ENCODE measurements around the gene TMCC1.
A peak's percentile ranks its signal among the peaks of the same experiment; 100 is the strongest.
"Not testable (repeated sequence)": the region's sequence is repeated elsewhere in the genome, so short reads cannot be mapped to it uniquely, and the experiment has no call there.

The TMCC1 gene

GRCh38 chr3:129854460-129854859 lies 39.1 kb downstream of the TMCC1 start:
- in situ Hi-C loops (cut with HindIII; ENCODE audit: low pct_ligation_motif_present, low pct_unique_long_range_greater_than_20kb, low sequenced_read_pairs): no loop called here
- no peak for DNase-seq

GRCh38 chr3:129845956-129846355 lies 47.6 kb downstream of the TMCC1 start:
- in situ Hi-C loops (cut with HindIII; ENCODE audit: low pct_ligation_motif_present, low pct_unique_long_range_greater_than_20kb, low sequenced_read_pairs): loop anchor here (25.0 kb wide), 1 partner anchor 184 kb away; no protein-coding TSS in a partner anchor
- DNase-seq: no peak

DNA sequence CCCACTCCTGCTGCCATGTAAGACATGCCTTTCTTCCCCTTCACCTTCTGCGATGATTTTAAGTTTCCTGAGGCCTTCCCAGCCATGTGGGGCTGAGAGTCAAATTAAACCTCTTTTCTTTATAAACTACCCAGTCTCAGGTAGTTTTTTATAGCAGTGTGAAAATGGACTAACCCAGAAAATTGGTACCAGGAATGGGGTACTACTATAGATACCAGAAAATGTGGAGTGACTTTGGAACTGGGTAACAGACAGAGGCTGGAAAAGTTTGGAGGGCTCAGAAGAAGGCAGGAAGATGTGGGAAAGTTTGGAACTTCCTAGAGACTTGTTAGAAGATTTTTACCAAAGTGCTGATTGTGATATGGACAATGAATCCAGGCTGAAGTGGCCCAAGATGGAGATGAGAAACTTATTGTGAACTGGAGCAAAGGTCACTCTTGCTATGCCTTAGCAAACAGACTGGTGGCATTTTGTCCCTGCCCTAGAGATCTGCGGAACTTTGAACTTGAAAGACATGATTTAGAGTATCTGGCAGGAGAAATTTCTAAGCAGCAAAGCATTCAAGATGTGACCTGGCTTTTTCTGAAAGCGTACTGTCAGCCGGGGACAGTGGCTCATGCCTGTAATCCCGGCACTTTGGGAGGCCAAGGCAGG lies 52.7 kb downstream of the TMCC1 start:
- DNase-seq: no peak
- in situ Hi-C loops (cut with HindIII; ENCODE audit: low pct_ligation_motif_present, low pct_unique_long_range_greater_than_20kb, low sequenced_read_pairs): loop anchor here (25.0 kb wide), 1 partner anchor 179 kb away; no protein-coding TSS in a partner anchor

- no peak for DNase-seq
- in situ Hi-C loops (cut with HindIII; ENCODE audit: low pct_ligation_motif_present, low pct_unique_long_range_greater_than_20kb, low sequenced_read_pairs): loop anchor here (25.0 kb wide), 1 partner anchor 176 kb away; no protein-coding TSS in a partner anchor
Measured at GRCh38 chr3:129838086-129838485, 55.4 kb downstream of the TMCC1 start.

DNA sequence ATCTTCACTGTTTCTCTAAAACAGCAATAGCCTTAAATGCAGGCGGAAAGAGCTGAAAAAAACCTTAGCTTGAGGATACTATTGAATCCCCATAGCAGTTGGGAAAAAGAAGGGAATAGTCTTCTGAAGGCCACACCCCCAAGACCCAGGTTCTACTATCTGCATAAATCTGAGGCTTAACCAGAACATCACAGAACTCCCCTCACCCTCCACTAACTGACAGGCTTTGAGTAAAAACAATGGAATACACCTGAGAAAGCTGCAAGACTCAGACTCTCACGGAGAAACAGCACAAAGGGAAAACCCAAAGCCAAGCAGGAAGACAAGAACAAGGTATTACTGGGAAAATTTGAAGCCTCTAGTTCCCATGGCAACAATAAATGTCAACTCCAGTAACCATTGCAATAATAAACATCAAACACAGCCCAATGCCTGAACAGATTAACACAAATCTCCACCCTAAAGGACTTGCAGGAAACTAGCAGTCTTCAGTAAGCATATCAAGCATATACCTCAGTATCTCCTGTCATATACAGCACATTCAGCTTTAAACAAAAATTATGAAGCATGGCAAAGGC lies 56.4 kb downstream of the TMCC1 start:
- DNase-seq: no peak
- in situ Hi-C loops (cut with HindIII; ENCODE audit: low pct_ligation_motif_present, low pct_unique_long_range_greater_than_20kb, low sequenced_read_pairs): loop anchor here (25.0 kb wide), 1 partner anchor 175 kb away; no protein-coding TSS in a partner anchor

DNA sequence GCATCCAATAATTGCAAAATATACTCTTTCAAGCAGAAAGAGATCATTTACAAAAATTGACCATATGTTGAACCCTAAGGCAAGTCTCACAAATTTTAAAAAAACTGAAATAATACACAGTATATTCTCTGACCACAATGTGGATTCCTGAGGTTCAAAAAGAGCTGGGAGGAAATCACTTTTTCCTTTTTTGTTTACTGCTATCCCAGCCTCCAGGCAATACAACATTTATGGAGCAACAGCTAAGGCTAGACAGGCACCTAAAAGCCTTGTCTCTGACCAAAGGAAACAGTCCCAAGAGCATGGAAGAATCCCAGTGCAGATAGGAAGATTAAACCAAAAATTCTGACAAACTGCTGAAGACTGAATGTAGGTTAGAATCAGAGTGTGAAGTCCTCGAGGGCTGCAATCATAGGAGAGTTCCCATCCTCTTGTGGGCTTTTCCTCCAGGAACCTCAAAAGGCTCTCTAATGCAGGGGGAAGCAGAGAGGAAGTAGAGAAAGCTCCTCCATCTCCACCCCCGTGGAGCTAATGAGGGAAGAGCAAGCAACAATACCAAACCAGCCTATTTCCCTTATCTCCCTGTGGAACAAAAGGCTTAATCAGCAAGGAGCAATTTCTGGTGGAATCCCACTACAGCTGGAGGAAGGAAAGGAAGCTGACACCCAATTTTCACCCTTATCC lies 57.0 kb downstream of the TMCC1 start:
- DNase-seq: no peak
- in situ Hi-C loops (cut with HindIII; ENCODE audit: low pct_ligation_motif_present, low pct_unique_long_range_greater_than_20kb, low sequenced_read_pairs): loop anchor here (25.0 kb wide), 1 partner anchor 174 kb away; no protein-coding TSS in a partner anchor

DNA sequence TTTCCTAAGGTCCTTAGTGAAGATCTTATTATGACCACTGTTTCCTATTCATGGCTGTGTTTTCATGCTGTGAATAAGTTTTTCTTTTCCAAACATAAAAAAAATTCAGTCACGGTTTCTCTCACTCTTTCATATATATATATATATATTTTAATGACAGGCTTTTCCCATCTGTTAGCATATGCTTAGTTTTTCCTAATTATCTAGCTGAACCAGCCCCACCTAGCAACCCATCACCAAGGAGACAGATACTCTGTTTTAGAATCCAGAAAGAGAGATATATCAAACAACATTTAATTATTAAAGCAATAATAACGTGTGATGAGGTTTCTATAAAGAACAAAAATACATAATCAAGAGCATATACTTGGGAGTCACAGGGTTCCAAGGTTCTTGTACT lies 58.3 kb downstream of the TMCC1 start:
- no peak for DNase-seq
- in situ Hi-C loops (cut with HindIII; ENCODE audit: low pct_ligation_motif_present, low pct_unique_long_range_greater_than_20kb, low sequenced_read_pairs): loop anchor here (25.0 kb wide), 1 partner anchor 173 kb away; no protein-coding TSS in a partner anchor

DNA sequence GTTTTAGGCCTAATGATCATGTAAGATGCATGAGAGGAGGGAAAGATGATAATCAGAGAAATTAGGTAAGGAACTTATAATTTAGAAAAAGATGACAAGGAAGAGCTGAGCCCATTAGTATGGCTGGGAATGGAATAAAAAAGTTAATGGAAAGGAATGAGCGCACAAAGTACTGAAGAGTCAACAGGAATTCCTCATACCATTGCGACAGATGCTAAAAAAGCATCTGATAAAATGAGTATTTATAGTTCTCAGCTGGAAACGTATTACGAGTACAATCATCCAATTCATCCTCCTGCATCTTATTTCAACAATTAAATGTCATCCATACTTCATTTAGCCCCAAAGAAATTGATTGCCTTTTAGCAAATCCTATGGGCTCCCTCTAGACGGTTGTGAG lies 58.9 kb downstream of the TMCC1 start:
- in situ Hi-C loops (cut with HindIII; ENCODE audit: low pct_ligation_motif_present, low pct_unique_long_range_greater_than_20kb, low sequenced_read_pairs): loop anchor here (25.0 kb wide), 1 partner anchor 172 kb away; no protein-coding TSS in a partner anchor

GRCh38 chr3:129831942-129832341 lies 61.6 kb downstream of the TMCC1 start:
- in situ Hi-C loops (cut with HindIII; ENCODE audit: low pct_ligation_motif_present, low pct_unique_long_range_greater_than_20kb, low sequenced_read_pairs): loop anchor here (25.0 kb wide), 1 partner anchor 170 kb away; no protein-coding TSS in a partner anchor

More for the DNA sequence above, 58.9 kb downstream of the TMCC1 start:
- DNase-seq: no peak

DNA sequence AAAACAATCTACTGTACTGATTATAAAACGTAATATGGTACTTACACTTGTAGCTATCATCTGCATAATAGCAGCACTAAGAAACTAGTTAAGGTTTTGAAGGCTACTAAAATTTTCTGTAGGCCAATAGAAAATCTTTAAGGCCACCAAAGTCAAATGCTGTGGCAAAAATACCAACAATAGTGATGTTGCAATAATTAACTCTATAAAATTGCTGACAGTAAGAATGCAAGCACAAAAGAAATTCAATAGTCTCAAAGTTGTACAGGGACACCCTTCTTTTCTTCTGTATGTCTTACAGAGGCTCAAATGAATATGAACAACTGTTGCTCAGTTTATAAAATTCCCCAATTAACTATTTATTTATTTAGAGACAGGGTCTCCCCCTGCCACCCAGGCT lies 62.0 kb downstream of the TMCC1 start:
- no peak for DNase-seq
- in situ Hi-C loops (cut with HindIII; ENCODE audit: low pct_ligation_motif_present, low pct_unique_long_range_greater_than_20kb, low sequenced_read_pairs): loop anchor here (25.0 kb wide), 1 partner anchor 169 kb away; no protein-coding TSS in a partner anchor

More at GRCh38 chr3:129831942-129832341, 61.6 kb downstream of the TMCC1 start:
- DNase-seq: not testable (repeated sequence)

- in situ Hi-C loops (cut with HindIII; ENCODE audit: low pct_ligation_motif_present, low pct_unique_long_range_greater_than_20kb, low sequenced_read_pairs): loop anchor here (25.0 kb wide), 1 partner anchor 167 kb away; no protein-coding TSS in a partner anchor
- DNase-seq: peak; percentile 86
Measured at GRCh38 chr3:129829640-129830039, 63.9 kb downstream of the TMCC1 start.

GRCh38 chr3:129827765-129828164 lies 65.7 kb downstream of the TMCC1 start:
- in situ Hi-C loops (cut with HindIII; ENCODE audit: low pct_ligation_motif_present, low pct_unique_long_range_greater_than_20kb, low sequenced_read_pairs): loop anchor here (25.0 kb wide), 1 partner anchor 165 kb away; no protein-coding TSS in a partner anchor
- DNase-seq: no peak

GRCh38 chr3:129824926-129825541 lies 68.5 kb downstream of the TMCC1 start:
- in situ Hi-C loops (cut with HindIII; ENCODE audit: low pct_ligation_motif_present, low pct_unique_long_range_greater_than_20kb, low sequenced_read_pairs): loop anchor here (25.0 kb wide), 1 partner anchor 163 kb away; no protein-coding TSS in a partner anchor
- DNase-seq: peak; percentile 62

- DNase-seq: no peak
Measured at GRCh38 chr3:129822679-129823078, 70.8 kb downstream of the TMCC1 start.

DNA sequence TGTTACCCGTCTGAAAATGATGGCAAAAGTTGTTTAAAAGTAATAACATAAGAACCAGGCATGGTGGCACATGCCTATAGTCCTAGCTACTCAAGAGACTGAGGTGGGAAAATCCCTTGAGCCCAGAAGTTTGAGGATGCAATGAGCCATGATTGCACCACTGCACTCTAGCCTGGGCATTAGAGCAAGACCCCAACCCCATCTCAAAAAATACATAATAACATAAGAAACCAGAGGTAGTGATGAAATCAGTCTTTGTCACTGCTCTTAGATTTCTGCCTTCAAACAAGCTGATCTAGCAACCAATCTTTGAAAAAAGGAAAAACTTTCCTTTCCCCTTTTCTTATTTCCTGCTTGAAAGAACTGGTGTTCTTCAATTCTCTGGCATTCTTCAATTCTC lies 71.3 kb downstream of the TMCC1 start:
- in situ Hi-C loops (cut with HindIII; ENCODE audit: low pct_ligation_motif_present, low pct_unique_long_range_greater_than_20kb, low sequenced_read_pairs): no loop called here
- DNase-seq: no peak

More at GRCh38 chr3:129822679-129823078, 70.8 kb downstream of the TMCC1 start:
- in situ Hi-C loops (cut with HindIII; ENCODE audit: low pct_ligation_motif_present, low pct_unique_long_range_greater_than_20kb, low sequenced_read_pairs): no loop called here

DNA sequence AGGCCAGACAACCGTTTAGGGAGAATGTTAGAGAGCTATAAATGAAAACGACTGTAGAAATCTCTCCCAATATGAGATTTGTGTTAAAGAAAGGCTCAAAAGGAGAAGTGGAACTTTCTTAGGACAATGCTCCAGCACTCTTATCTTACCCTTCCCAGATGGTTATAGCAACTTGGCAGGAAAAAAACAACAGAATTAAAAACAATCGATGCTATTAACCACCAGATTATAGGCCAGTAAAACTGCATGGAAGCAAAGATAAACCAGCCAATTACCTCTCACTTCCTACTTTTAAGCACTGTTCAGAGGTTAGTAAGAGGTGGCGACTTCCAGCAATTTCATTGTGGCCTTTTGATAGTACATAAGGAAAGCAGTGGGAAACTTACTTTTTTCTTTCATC lies 72.9 kb downstream of the TMCC1 start:
- in situ Hi-C loops (cut with HindIII; ENCODE audit: low pct_ligation_motif_present, low pct_unique_long_range_greater_than_20kb, low sequenced_read_pairs): no loop called here

GRCh38 chr3:129812589-129812988 lies 80.9 kb downstream of the TMCC1 start:
- no peak for DNase-seq
- in situ Hi-C loops (cut with HindIII; ENCODE audit: low pct_ligation_motif_present, low pct_unique_long_range_greater_than_20kb, low sequenced_read_pairs): no loop called here

More for the DNA sequence above, 72.9 kb downstream of the TMCC1 start:
- no peak for DNase-seq

GRCh38 chr3:129809297-129809696 lies 84.2 kb downstream of the TMCC1 start:
- DNase-seq: no peak
- in situ Hi-C loops (cut with HindIII; ENCODE audit: low pct_ligation_motif_present, low pct_unique_long_range_greater_than_20kb, low sequenced_read_pairs): no loop called here

Data from ACHN (cell line).